GM18520 (cell line): ENCODE measurements around the gene SLC24A4.

Source experiments
- ATAC-seq: cut with Tn5 transposase; IDR thresholded peaks from one replicate; pipeline ENCODE4 v1.9.1; 2021; ENCODE audit not compliant: unreplicated experiment

SLC24A4 gene

DNA sequence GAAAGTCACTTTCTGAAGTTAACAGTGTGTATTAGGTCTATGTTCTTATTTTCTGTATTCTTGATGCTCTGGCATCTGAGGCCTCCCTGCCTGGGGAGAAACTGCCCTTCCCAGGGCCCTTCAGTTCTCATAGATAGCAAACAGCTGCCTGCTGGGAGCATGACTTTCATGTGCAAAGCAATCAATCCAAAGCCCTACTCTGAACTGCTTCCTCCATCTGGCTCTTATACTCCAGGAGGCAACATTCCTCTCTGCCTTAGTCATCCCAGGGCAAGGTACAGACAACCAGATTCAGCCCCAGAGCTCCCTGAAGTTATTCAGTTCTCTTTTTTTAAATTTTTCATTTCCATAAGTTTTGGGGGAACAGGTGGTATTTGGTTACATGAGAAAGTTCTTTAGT lies 149.0 kb downstream of the SLC24A4 start:
- no peak for ATAC-seq

DNA sequence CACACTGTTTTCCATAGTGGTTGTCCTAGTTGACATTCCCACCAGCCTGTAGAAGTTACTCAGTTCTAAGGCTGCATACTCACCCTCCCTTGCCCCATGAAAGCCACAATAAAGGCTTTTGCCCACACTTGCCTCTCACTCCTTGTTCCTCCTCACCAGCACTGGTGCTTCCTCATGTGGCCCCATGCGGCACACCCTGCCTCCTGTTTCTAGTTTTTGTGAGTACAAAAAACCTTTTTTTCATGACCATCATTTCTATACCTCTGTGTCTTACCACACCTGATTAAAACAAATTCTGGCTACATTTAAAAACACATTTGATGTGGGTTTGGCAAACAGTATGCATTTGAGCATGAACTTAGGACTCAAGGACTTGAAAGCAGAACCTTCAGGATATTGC lies 149.9 kb downstream of the SLC24A4 start:
- no peak for ATAC-seq

DNA sequence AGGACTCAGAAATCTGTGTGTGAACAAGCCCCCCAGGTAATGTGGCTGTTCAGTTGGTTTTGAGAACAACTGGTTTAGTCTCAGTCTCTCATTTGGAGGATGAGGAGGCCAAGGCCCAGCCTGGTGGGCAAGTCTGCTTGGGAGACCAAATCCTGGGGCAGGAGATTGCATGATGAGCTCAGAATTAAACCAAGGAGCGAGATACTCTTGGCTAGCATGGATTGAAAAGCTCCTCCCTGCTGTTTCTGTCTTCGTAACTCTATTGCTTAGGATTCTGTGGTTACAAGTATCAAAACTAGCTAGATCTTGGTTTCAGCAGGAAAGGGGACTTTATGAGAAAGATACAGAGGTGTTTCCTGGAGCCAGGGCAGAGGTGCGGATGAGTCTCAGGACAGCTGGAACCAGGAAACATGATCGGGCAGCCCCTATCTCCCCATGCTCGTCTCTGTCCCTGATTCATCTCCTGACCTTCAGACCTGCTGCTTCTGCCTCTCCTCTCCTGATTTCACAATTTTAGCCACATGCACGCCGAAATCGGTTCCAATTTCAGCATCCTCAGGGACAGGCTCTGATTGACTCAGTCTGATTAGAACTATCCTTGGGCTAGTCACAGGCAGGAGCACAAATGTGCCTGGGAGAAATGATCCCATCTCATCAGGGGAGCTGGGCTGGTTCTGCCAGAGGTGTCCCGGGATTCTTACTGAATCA lies 150.4 kb downstream of the SLC24A4 start:
- no peak for ATAC-seq

DNA sequence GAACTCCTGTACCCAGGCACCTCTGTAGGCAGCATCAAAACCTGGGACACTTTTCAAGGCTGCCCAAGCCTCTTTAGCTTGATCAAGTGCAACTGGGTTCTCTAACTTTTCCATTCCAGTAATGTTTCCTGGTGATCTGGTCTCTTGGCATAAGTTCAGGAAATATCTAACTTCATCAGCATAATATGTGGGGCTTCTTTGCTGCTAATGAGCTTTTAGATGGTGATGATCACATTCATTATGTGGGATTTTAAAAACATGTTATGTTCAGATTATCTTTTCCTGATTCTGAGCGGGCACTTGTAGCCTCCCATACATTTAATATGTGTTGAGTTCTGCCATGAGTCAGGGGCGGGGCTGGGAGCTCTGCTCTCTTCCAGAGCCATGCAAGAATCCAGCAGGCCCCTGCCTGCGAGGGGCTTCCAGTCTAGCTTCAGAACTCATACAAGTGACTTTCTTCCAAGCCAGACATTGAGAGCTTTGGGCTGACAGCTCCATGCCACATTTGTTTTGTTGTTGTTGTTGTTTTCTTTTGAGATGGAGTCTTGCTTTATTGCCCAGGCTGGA lies 151.1 kb downstream of the SLC24A4 start:
- ATAC-seq, result no peak

DNA sequence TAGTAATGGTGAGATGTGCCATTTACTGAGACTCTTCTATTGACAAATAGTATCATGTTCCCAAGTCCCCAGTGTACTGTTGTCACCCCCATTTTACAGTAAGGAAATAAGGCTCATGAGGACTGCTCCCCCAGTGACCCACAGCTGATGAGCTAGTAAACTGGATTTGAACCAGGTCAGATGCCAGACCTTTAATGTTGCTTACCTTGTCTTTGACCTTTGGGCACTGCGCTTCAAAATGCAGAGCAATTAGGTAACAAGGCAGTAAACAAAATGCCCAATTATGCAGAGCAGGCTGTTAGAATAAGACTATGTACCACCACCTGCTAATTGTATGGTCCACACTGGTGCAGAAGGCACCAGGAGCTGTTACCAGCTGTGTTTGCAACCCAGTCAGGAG lies 152.1 kb downstream of the SLC24A4 start:
- no peak for ATAC-seq

DNA sequence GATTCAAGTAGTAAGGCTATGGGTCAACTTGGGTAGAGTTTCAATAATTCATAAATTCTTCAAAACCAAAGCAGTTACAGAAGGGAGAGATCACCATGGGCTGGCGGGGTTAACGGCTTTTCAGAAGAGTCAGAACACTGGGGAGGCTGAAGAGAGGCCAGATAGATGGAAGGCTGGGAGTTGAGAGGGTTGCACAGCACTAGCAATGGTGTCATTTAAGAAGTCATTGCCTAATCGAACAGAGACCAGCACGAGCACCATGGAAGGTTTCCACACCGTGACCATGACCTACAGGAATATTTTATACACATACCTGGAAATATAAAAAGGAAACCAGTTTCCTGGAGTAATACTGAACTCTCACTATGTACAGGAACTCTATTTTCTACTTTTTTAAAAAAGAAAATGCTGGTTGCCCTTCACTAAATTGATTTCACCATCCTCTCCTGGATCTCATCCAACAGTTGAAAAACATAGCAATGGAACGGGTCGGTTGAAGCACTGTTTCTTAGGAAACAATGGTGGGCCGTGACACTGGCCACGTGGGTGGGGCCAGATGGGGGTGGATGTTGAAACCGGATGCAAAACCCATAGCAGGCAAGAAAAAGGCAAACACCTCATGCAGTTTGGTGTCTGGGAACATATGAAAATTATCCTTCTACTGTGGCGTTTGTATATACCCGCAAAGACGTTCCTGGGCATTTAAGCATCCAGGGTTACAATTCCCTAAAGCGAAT lies 152.7 kb downstream of the SLC24A4 start:
- no peak for ATAC-seq

DNA sequence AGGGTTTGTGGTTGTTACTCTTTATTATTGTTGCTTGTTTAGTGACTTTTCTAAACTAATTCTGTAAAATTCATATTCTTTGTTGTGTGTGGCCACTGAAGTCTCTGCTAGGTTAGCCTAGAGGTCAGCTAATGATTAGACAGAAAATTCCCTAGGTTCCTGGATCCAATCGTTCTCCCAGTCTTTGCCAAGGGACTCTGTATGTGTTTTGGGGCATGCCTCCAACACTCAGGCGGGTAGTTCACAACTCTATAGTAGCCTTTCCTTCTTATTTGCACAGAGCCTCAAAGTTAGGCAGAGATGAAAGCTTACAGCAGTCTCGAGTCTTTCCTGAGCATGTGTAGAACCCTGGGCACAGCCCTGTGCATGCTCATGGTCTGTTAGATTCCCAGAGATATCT lies 157.9 kb downstream of the SLC24A4 start:
- no peak for ATAC-seq

DNA sequence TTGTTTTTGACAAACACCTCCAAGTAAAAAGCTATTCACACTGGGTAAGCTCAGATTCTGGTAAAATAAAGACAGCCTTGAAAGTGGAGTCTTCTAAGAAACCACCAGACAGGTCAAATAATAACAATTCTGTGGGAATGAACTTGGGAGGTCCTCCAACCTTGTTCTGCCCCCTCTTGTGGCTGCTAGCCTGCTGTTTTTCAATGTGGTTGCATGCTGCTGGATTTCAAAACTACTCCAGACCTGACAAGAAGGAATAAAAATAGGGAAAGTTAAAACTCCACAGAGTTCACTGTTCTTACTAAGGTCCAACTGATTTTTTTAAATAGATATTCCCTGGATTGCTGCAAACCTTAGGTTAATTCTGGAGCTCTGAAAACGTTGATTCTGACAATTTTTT lies 158.4 kb downstream of the SLC24A4 start:
- ATAC-seq, result no peak

DNA sequence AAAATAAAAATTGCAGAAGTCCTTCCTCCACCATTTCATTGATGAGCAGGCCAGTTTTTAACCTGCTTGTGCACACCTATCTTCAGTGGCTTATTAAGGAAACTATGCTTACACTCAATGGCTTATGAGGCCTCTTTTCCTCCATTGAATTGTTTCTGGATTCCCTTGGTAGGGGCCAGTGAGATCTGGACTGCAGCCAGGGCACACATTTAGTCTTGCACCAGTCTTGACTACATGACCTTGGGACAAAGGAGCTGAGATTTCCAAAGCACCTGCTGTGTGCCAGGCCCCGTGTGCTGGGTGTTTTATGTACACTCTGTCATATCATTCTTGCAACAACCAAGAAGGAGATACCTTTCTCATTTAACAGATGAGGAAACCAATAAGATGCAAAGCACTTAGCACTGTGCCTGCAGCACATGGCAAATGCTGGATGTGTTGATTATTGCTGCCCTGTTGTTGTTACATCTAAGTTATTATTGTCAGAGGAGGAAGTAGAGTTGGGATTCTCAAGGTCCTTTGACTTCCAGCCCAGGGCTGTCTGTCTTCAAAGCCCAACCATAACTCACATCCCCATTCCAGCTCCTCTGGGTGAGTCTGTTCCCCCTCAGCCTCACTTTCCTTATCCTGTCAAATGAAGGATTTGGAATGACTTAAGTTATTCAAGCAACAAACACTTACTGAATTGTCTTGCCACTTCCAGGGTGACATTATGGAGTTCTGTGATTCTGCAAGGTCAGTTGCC lies 159.0 kb downstream of the SLC24A4 start:
- ATAC-seq, result no peak

DNA sequence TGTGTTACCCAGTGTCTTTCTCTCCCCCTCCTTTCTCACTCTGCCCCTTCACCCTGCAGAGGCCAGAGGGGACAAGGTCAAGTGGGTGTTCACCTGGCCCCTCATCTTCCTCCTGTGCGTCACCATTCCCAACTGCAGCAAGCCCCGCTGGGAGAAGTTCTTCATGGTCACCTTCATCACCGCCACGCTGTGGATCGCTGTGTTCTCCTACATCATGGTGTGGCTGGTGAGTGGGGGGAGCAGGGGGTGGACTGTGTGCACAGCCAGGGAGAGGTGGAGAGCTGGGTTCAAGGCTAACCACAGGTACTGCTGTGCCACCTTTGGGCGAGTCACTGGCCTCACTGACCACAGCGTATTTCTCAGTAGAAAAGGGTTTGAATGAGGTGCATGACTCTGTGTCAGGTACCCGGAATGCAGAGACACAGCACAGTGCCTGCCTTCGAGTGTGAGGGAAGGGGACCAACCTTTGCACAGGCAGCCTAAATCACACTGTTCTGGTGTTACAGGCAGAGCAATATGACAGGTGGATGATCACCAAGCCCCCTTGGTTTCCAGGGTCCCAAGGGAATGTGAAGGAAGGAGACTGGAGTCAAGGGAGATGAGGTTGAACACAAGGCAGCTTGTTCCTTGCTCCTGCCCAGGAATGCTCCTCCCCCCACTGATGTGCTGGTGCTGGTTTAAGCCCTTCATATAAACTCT lies 159.8 kb downstream of the SLC24A4 start:
- ATAC-seq, result no peak

DNA sequence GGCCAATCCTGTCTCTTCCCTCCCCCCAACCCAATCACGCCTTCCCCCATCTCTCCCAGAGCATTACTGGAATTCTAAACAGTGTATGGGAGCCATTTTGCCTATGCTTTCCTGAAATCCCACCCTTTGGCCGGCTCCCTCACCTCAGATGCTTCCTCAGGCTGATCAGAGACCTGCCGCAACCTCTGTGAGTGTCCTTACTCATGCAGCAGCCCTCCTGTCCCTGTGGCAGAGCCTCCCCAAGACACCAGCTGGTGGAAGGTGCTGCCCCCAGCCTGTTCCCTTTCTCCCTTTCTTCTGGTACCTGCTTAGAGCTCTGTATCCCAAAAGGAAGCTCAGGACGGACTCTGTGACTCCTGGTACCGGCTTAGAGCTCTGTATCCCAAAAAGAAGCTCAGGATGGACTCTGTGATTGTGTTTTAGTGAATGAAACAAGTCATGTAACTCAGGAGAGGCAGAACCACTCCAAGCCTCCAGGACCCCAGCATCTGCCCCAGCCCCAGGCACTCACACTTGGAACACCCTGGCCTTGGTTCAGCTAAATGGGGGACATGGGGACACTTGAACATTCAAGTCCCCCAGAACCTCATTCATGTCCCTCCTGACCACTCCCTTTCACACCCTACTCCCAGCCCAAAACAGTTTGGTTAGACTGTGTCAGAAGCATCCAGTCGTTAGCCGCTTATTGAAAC lies 161.3 kb downstream of the SLC24A4 start:
- ATAC-seq, result no peak

DNA sequence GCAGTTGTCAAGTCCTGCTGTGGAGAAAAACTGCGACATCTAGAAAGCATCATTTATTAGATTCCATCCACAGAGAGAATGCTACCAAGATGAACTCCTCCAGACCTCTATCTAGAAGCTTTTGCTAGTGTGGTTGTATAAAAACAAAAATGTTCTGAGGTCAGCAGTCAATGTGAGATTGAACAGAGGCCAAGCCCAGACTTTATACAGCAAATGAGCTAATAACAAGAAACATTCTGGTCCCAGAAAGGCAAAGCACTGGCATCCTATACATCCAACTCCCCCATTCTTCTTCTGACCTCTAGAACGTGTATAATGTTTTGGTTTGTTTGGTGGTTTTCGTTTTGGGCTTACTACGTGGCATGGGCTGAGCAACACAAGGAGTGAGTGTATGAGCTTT lies 163.9 kb downstream of the SLC24A4 start:
- ATAC-seq, result no peak

DNA sequence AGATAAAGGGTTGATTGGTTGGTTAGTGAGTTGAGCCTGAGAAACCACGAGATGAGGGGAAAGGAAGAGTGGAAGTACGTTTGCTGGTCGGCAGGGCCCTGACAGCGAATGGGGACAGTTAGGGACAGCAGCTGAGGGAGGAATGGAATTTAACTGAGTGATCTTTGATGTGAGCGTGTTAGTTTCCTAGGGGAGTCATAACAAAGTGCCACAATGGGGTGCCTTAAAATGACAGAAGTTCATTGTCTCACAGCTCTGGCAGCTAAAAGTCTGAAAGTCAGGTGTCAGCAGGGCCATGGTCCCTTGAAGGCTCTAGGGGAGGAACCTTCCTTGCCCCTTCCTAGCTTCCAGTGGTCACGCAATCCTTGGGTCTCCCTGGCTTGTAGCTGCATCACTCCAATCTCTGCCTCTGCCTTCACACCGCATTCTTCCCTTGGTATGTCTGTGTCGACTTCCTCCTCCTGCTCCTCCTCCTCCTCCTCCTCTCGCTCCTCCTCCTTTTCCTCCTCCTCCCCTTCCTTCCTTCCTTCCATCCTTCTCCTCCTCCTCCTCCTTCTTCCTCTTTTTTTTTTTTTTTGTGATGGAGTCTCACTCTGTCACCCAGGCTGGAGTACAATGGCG lies 164.7 kb downstream of the SLC24A4 start:
- ATAC-seq, result no peak

DNA sequence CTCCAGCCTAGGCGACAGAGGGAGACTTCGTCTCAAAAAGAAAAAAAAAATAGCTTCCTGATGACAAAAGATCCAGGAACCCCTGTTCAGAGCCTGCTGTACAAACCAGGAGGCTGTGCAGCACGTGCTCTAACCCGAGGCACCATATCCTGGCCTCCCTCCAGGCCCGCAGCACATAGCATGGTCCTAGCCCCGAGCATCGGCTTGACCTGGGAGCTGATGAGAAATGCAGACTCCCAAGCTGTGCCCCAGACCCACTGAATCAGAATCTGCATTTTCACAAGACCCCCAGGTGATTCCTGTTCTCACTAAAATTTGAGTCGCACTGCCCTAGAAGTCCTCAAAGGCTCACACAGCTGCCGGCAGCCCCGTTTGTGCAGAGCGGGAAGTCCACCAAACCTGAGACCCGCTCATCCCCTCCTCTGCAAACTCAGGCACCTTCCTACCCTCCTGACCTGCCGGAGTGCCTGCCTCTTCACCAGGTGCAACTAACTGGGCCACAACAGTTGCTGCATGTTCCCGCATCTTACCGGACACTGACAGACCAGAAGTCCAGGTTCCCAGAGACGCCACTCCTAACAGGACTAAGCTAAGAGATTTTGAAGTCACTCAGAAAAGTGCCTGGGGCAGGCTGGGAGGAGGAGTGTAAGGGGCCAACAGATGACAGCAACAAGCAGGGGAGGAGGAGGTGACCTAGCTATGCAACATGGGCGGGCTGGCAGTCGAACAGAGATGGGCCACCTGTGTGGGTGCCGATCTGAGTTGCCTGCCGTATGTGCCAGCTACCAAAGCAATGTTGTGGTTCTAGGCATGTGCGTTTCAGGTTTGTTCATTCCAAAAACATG lies 166.7 kb downstream of the SLC24A4 start:
- ATAC-seq, result no peak

DNA sequence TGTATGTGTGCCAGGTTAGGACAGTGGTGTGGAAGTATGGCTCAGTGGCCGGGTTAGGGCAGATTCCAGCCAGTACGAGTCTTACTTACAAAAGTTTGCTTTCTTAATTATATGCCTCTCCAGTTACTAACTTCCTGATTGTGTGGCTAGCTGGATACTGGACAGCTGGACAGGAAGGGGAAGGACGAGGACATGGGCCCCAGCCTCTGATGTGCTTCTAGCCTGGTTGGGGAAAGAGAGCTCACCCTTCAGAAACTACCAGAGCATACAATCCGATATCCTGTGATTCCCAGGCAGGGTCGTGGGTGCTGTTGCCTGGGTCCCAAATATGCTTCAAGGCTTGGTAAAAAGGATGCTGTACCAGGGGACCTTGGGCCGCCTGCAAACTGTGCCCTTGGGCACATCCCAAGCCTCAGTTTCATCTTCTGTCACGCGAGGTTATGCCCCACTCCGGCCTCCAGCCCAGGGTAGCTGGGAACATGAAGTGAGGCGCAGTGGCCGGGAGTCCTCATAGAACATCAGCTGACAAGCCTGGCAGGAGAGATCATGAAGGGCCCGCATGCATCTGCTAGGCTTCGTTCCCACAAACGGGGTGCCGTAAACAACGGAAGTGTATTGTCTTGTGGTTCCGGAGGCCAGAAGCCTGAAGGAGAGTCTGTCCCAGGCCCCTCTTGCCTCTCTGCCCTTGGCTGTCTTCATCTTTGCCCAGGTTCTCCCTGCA lies 167.4 kb downstream of the SLC24A4 start:
- ATAC-seq, result no peak

DNA sequence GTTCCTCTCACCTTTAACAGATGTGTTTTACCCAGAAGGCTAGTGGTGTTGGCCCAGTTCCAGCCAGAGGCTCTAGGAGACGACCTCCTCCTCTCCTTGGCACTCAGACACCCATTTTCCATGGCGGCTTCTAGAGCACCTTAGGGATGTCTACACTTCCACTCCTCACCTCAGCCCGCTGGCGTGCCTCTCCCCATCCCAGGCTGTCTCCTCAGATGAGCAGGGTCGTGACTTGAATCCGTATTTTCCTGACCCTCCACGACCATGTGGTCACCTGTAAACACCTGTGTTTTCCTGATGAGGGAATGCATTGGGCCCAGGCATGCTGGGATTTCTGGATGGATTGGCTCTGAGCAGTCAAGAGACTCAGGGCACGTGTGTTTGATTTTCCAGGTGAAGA lies 168.8 kb downstream of the SLC24A4 start:
- ATAC-seq, result no peak

DNA sequence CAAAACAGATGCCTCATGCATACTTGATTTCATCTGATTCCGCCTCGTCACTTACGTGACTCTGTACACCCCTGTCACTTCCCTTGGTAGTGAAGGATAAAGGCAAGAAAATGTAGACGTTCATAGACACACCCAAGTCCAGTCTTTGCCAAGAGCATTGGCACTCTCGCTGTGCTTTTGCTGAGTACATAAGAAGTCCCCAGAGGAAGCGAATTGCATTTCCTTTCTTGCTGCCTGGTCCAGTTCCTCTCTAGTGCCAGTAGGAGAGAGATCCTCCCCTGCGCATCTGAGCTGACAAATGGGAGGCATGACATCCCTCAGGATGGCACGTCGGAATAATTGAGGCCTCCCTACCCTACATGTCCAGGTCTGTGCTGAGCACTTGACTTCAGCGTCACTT lies 169.3 kb downstream of the SLC24A4 start:
- no peak for ATAC-seq

DNA sequence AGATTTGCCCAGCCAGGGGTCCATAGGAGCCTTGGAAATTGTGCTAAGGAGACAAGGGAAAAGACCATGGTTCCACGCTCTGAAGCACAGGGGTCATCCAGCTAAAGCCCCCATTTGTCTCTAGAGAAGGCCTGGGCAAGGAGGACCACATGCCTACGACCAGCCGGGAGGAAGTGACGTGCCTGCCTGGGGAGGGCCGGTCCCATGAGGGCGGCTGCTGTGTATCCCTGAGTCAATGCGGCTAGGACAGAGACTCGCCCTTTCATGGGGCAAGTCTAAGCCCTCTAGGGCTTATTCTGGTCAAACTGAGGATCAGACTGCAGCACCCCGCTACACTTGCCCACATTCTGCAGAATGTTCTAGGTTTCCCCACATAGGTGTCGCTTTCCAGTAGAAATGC lies 170.1 kb downstream of the SLC24A4 start:
- no peak for ATAC-seq

DNA sequence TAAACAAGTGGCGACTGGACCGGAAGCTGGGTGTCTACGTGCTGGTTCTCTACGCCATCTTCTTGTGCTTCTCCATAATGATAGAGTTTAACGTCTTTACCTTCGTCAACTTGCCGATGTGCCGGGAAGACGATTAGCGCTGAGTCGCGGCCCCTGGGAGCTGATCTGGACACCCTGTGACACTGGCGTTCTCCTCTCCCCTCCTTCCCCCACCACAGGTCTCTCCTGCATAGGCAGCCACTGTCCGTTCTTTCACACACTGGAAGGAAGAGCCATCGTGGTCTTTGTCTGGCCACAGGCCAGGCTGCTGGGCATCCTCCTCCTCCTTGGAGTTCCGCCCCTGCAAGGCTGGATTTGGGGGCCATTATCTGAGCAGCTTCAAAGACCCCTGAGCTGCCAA lies 170.5 kb downstream of the SLC24A4 start:
- no peak for ATAC-seq
